Neural cell (in vitro differentiated cells): ENCODE results near the gene SLC22A5.

ENCODE experiments used
- CTCF ChIP-seq: fragments of 450-650 bp; IDR thresholded peaks from 2 replicates; pipeline ENCODE4 v1.5.1; 2014; ENCODE audit warnings: antibody characterized with exemption, mild to moderate bottlenecking, moderate library complexity; ENCODE audit not compliant: poor library complexity, severe bottlenecking
- EZH2 ChIP-seq: fragments of 200-600, 300-800 bp; shearing (Covaris generic), sonication (generic); IDR thresholded peaks from 2 replicates; pipeline ENCODE4 v1.6.1; 2014; ENCODE audit warnings: antibody characterized with exemption, low read length, borderline replicate concordance, mild to moderate bottlenecking; ENCODE audit not compliant: insufficient read depth, poor library complexity, severe bottlenecking
- MXI1 ChIP-seq: fragments of 450-650 bp; conservative IDR thresholded peaks from 2 replicates; pipeline ENCODE4 v1.6.1; 2014; ENCODE audit warnings: antibody characterized with exemption, mild to moderate bottlenecking; ENCODE audit not compliant: poor library complexity, severe bottlenecking
- REST ChIP-seq: IDR thresholded peaks from 2 replicates; pipeline ENCODE4 v1.6.1; 2012; ENCODE audit warnings: borderline replicate concordance
- TAF1 ChIP-seq: IDR thresholded peaks from 2 replicates; pipeline ENCODE4 v1.6.1; 2012; ENCODE audit warnings: low read depth

GRCh38 chr5:132436936-132437335 lies 67.4 kb downstream of the SLC22A5 start:
- no peak for TF ChIP-seq CTCF
- TF ChIP-seq REST: no peak
- TF ChIP-seq TAF1: no peak
- no peak for TF ChIP-seq MXI1
- no peak for TF ChIP-seq EZH2
